HepG2 (cell line): Measurements from ENCODE around the gene DSC2. TPM values are rescaled to one million over a fixed set of nuclear protein-coding genes. Genes with fewer than 3 reads are reported as not detected.

Source experiments
- ATAC-seq: fragments of 200-7000 bp; cut with Tn5 transposase; 3 replicates; pipeline ENCODE4 v1.9.1; 2020; ENCODE audit warnings: mild to moderate bottlenecking, moderate library complexity
- BruUV-seq: library from RNA; stranded (reverse); fragments of 400-500 nt; replicated peaks from 2 replicates; lab custom pipeline; 2021; lab: Mats Ljungman, UMichigan
- CTCF ChIA-PET: fragments of 300-600 bp; formaldehyde crosslinking; extraction: SDS; loops from one replicate; lab custom pipeline; 2021; ENCODE audit warnings: low total read pairs, inconsistent platforms, low intra/inter-chr PET ratio; lab: Yijun Ruan, JAX
- POLR2A ChIA-PET: fragments of 350-600 bp; sonication (Branson Sonifier 250); formaldehyde crosslinking; loops from one replicate; lab custom pipeline; 2020; ENCODE audit warnings: antibody characterized with exemption, inconsistent platforms; lab: Yijun Ruan, JAX
- DNase-seq: peaks from one replicate; pipeline ENCODE4 v3.0.0-alpha.2; 2015; ENCODE audit warnings: low spot score
- FAIRE-seq: peaks from 3 replicates; lab custom pipeline; 2011; peaks lifted over from hg19 to GRCh38; lab: Jason Lieb, UNC
- H2AFZ ChIP-seq: one replicate; pipeline ENCODE4 v1.6.1; 2011; ENCODE audit warnings: low read length, inconsistent platforms
- H3K27ac ChIP-seq: fragments of 300-600 bp; 3 replicates; pipeline ENCODE4 v1.8.0; 2011; ENCODE audit warnings: mixed run types, mild to moderate bottlenecking, mixed read lengths, low read length, inconsistent platforms; ENCODE audit not compliant: insufficient read depth; ENCODE audit errors: extremely low read length
- H3K27me3 ChIP-seq, 2 experiments: fragments of 200-600 bp in 1 of 2; 2 replicates in 1 of 2; 3 replicates in 1 of 2; pipeline versions ENCODE4 v1.6.0 to v1.8.0; 2011; ENCODE audit warnings: low read length in 2 of 2, mild to moderate bottlenecking in 2 of 2, moderate library complexity in 2 of 2, inconsistent platforms in 1 of 2; ENCODE audit not compliant: insufficient read depth in 2 of 2, control insufficient read depth in 1 of 2
- H3K36me3 ChIP-seq, 2 experiments: fragments of 200-600 bp in 1 of 2; replicated peaks in 1 of 2; 2 replicates in 1 of 2; 3 replicates in 1 of 2; pipeline versions ENCODE4 v1.5.1 to v1.8.0; 2011; ENCODE audit warnings: low read length in 2 of 2, inconsistent platforms in 1 of 2; ENCODE audit not compliant: insufficient read depth in 2 of 2, control insufficient read depth in 1 of 2
- H3K4me1 ChIP-seq: 2 replicates; pipeline ENCODE4 v1.5.1; 2012; ENCODE audit warnings: low read length, inconsistent platforms; ENCODE audit not compliant: insufficient read depth
- H3K4me2 ChIP-seq: 2 replicates; pipeline ENCODE4 v1.6.0; 2011; ENCODE audit warnings: low read depth, low read length, inconsistent platforms
- H3K4me3 ChIP-seq, 3 experiments: fragments of 200-600 bp in 1 of 3; sonication (generic), shearing (Covaris generic) in 1 of 3; replicated peaks in 1 of 3; 2 replicates each; pipeline ENCODE4 v1.5.1; 2011 to 2016; ENCODE audit warnings: low read length in 3 of 3, inconsistent platforms in 2 of 3, low read depth in 2 of 3, mild to moderate bottlenecking in 2 of 3, control low read depth in 1 of 3, mixed read lengths in 1 of 3; ENCODE audit not compliant: insufficient read depth in 1 of 3
- H3K79me2 ChIP-seq: one replicate; pipeline ENCODE4 v1.6.1; 2011; ENCODE audit warnings: low read length, inconsistent platforms; ENCODE audit not compliant: insufficient read depth
- H3K9ac ChIP-seq: 2 replicates; pipeline ENCODE4 v1.6.0; 2011; ENCODE audit warnings: mild to moderate bottlenecking, low read depth, low read length, inconsistent platforms; ENCODE audit not compliant: insufficient read depth
- H3K9me3 ChIP-seq: 2 replicates; pipeline ENCODE4 v1.5.1; 2012; ENCODE audit warnings: mild to moderate bottlenecking, low read length
- H4K20me1 ChIP-seq: 2 replicates; pipeline ENCODE4 v1.6.0; 2011; ENCODE audit warnings: inconsistent platforms, mild to moderate bottlenecking, low read length, moderate library complexity; ENCODE audit not compliant: insufficient read depth
- DNMT3B ChIP-seq: conservative IDR thresholded peaks from 2 replicates; pipeline ENCODE4 v1.6.1; 2016; ENCODE audit warnings: missing biosample characterization, control low read depth
- FOSL2 ChIP-seq: sonication (generic); formaldehyde crosslinking; IDR thresholded peaks from 2 replicates; pipeline ENCODE4 v1.4.0; 2020; ENCODE audit warnings: missing genetic modification reagents
- KLF15 ChIP-seq: sonication (generic); formaldehyde crosslinking; IDR thresholded peaks from 2 replicates; pipeline ENCODE4 v1.8.1; 2023; ENCODE audit warnings: borderline replicate concordance, mild to moderate bottlenecking, inconsistent platforms, missing genetic modification reagents, mixed read lengths
- KMT2B ChIP-seq: IDR thresholded peaks from 2 replicates; pipeline ENCODE4 v1.6.1; 2016; ENCODE audit warnings: missing genetic modification reagents, missing compliant biosample characterization
- MIER3 ChIP-seq: IDR thresholded peaks from 2 replicates; pipeline ENCODE4 v1.6.1; 2016; ENCODE audit warnings: missing compliant biosample characterization, borderline replicate concordance
- MZF1 ChIP-seq: sonication (generic); formaldehyde crosslinking; IDR thresholded peaks from 2 replicates; pipeline ENCODE4 v1.8.1; 2023; ENCODE audit warnings: mild to moderate bottlenecking, missing genetic modification reagents, borderline replicate concordance
- NPAS2 ChIP-seq: sonication (generic); formaldehyde crosslinking; IDR thresholded peaks from 2 replicates; pipeline ENCODE4 v1.8.0; 2022; ENCODE audit warnings: mild to moderate bottlenecking, missing genetic modification reagents, borderline replicate concordance
- ONECUT2 ChIP-seq: sonication (generic); formaldehyde crosslinking; IDR thresholded peaks from 2 replicates; pipeline ENCODE4 v1.4.0; 2020; ENCODE audit warnings: missing genetic modification reagents
- SSRP1 ChIP-seq: IDR thresholded peaks from 2 replicates; pipeline ENCODE4 v1.6.1; 2016; ENCODE audit warnings: control low read depth
- STAT5B ChIP-seq: sonication (generic); formaldehyde crosslinking; IDR thresholded peaks from 2 replicates; pipeline ENCODE4 v1.4.0; 2020; ENCODE audit warnings: missing genetic modification reagents
- TBX2 ChIP-seq: sonication (generic); formaldehyde crosslinking; IDR thresholded peaks from 2 replicates; pipeline ENCODE4 v1.5.0; 2020; ENCODE audit warnings: missing genetic modification reagents, mild to moderate bottlenecking, borderline replicate concordance
- ZBTB33 ChIP-seq: sonication (generic); formaldehyde crosslinking; IDR thresholded peaks from 2 replicates; pipeline ENCODE4 v1.4.0; 2020; ENCODE audit warnings: missing genetic modification reagents
- ZNF10 ChIP-seq: sonication (generic); formaldehyde crosslinking; IDR thresholded peaks from 2 replicates; pipeline ENCODE4 v1.4.0; 2020; ENCODE audit warnings: mild to moderate bottlenecking, low read depth, missing genetic modification reagents, borderline replicate concordance
- ZNF124 ChIP-seq: sonication (generic); formaldehyde crosslinking; IDR thresholded peaks from 2 replicates; pipeline ENCODE4 v1.4.0; 2020; ENCODE audit warnings: missing genetic modification reagents
- ZNF839 ChIP-seq: sonication (generic); formaldehyde crosslinking; IDR thresholded peaks from 2 replicates; pipeline ENCODE4 v1.4.0; 2020; ENCODE audit warnings: missing genetic modification reagents, mild to moderate bottlenecking, borderline replicate concordance
- ZNF850 ChIP-seq: sonication (generic); formaldehyde crosslinking; conservative IDR thresholded peaks from 2 replicates; pipeline ENCODE4 v1.9.0; 2021; ENCODE audit warnings: mild to moderate bottlenecking, missing genetic modification reagents
- ZNF879 ChIP-seq: sonication (generic); formaldehyde crosslinking; IDR thresholded peaks from 2 replicates; pipeline ENCODE4 v1.8.1; 2023; ENCODE audit warnings: missing genetic modification reagents
- ZSCAN20 ChIP-seq: sonication (generic); formaldehyde crosslinking; IDR thresholded peaks from 2 replicates; pipeline ENCODE4 v1.4.0; 2020; ENCODE audit warnings: missing genetic modification reagents, mild to moderate bottlenecking, borderline replicate concordance
- WGBS: methylation state at CpG from one replicate; pipeline ENCODE4 v1.1.6; 2017; ENCODE audit warnings: low lambda C conversion rate; 5-methylcytosine and 5-hydroxymethylcytosine counted together
- in situ Hi-C: cut with HindIII; loops from 2 replicates; pipeline ENCODE4 v1.10.0; 2017; ENCODE audit warnings: low pct_unique_long_range_greater_than_20kb; ENCODE audit not compliant: extremely low pct_ligation_motif_present
- intact Hi-C: fragments of 100-400 bp; cut with micrococcal nuclease; formaldehyde crosslinking; loops from one replicate; pipeline ENCODE4 v1.10.0; 2022; ENCODE audit not compliant: unreplicated experiment
- polyA plus RNA-seq, 8 experiments: library from polyadenylated mRNA; depleted of rRNA in 3 of 8; stranded (reverse) in 7 of 8; unstranded in 1 of 8; fragments of >200 nt; fragmentation: Illumina TruSeq in 4 of 8; extraction: Trizol in 4 of 8; gene quantifications; 2 replicates each; pipeline versions ENCODE4 v1.2.1 to v1.2.3, GENCODE V29; 2011 to 2016; ENCODE audit warnings: low read depth in 4 of 8, missing spikeins in 1 of 8, mixed read lengths in 1 of 8; ENCODE audit not compliant: insufficient read depth in 1 of 8
- total RNA-seq, 5 experiments: library from RNA; depleted of rRNA; stranded (reverse); fragments of >200 nt; fragmentation: Illumina TruSeq; extraction: Trizol; gene quantifications; 2 replicates each; pipeline ENCODE4 v1.2.3, GENCODE V29; 2016; ENCODE audit warnings: low read depth in 1 of 5
- TF ChIP-seq, protein P1 (sequence below): IDR thresholded peaks from 2 replicates; pipeline ENCODE4 v1.6.1; 2012; ENCODE audit warnings: inconsistent platforms

DSC2 gene
- total and polyA plus RNA-seq, 2 of the 13 experiments (the other 11 are each of a cell fraction or from before 2014, with no cell fraction given), result 7.2 to 24.9 TPM

- Histone ChIP-seq H3K4me3 (no peak overlapping the region), H3K27me3 (no peaks in the 10 kb centered on the region), H3K27ac (no peak overlapping the region), H3K4me2 (no peak overlapping the region), H3K79me2 (no peaks in the 10 kb centered on the region), H2AFZ (no peak overlapping the region), H4K20me1 (no peaks in the 10 kb centered on the region), H3K9ac (no peak overlapping the region), H3K36me3 (no peaks in the 10 kb centered on the region), H3K9me3 (no peaks in the 10 kb centered on the region), H3K4me1 (peaks cover 18% of the 10 kb centered on the region)
- intact Hi-C loops, result loop anchor here (10.0 kb wide), 1 partner anchor 459 kb away; no protein-coding TSS in a partner anchor
- BruUV-seq, result no TSS peak
- WGBS, result 40% methylated on average over 2 of the region's 2 CpGs
- DNase-seq, result no peak
- TF ChIP-seq, protein P1, sequence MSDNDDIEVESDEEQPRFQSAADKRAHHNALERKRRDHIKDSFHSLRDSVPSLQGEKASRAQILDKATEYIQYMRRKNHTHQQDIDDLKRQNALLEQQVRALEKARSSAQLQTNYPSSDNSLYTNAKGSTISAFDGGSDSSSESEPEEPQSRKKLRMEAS, result no peak
- no peak for TF ChIP-seq KMT2B (CRISPR knock-in tag)
- TF ChIP-seq TBX2, result no peak
- no peak for TF ChIP-seq NPAS2 (CRISPR knock-in tag)
- TF ChIP-seq STAT5B, result no peak
- TF ChIP-seq MZF1 (CRISPR knock-in tag), result no peak
- TF ChIP-seq FOSL2 (CRISPR knock-in tag), result no peak
- TF ChIP-seq ZNF839 (CRISPR knock-in tag), result no peak
- no peak for TF ChIP-seq KLF15 (CRISPR knock-in tag)
- TF ChIP-seq ZNF10, result no peak
- no peak for TF ChIP-seq ZNF124 (CRISPR knock-in tag)
- no peak for TF ChIP-seq MIER3 (CRISPR knock-in tag)
- no peak for TF ChIP-seq SSRP1 (CRISPR knock-in tag)
- TF ChIP-seq ONECUT2, result no peak
- no peak for TF ChIP-seq ZSCAN20 (CRISPR knock-in tag)
- TF ChIP-seq ZNF850, result no peak
- no peak for TF ChIP-seq ZBTB33 (CRISPR knock-in tag)
- TF ChIP-seq ZNF879, result no peak
- no peak for TF ChIP-seq DNMT3B (CRISPR knock-in tag)
- in situ Hi-C loops, result no loop called here
- POLR2A ChIA-PET, result no interaction called here
- CTCF ChIA-PET, result no interaction called here
- no peak for ATAC-seq
- FAIRE-seq, result no peak
Observed at GRCh38 chr18:31056296-31056695, 45.9 kb downstream of the DSC2 start.
